ENCODE data around the gene SF3A1. TPM values are rescaled to one million over a fixed set of nuclear protein-coding genes. Genes with fewer than 3 reads are reported as not detected.
A peak's percentile ranks its signal among the peaks of the same experiment; 100 is the strongest.

Gene SF3A1
- total and polyA plus RNA-seq, 2 of the 13 experiments (the other 11 are each of a cell fraction or from before 2014, with no cell fraction given), result 10.0 to 22.0 TPM

GRCh38 chr22:30286813-30287647, 69.7 kb downstream of the SF3A1 start:
- intact Hi-C loops (cut with micrococcal nuclease; ENCODE audit: unreplicated experiment), result loop anchor here (1.0 kb wide), 1 partner anchor 24 kb away; no protein-coding TSS in a partner anchor
- H3K4me1 ChIP-seq (ENCODE audit: insufficient read depth, low read length), result peaks cover 29% of the 10 kb centered on the region
- H3K4me3 ChIP-seq (replicated peaks in 1 of 3; ENCODE audit: insufficient read depth in 1 of 3, low read depth in 2 of 3, low read length in 3 of 3), result no peak overlapping the region
- H2AFZ ChIP-seq (ENCODE audit: low read length), result no peak overlapping the region
- no peaks in the 10 kb centered on the region for H3K79me2 ChIP-seq (ENCODE audit: insufficient read depth, low read length)
- 51% methylated on average over 23 of the region's 31 CpGs for WGBS (ENCODE audit: low lambda C conversion rate)
- H3K4me2 ChIP-seq (ENCODE audit: low read depth, low read length), result no peak overlapping the region
- H3K9ac ChIP-seq (ENCODE audit: insufficient read depth, low read depth, low read length), result no peak overlapping the region
- no peaks in the 10 kb centered on the region for H3K36me3 ChIP-seq (replicated peaks in 1 of 2; ENCODE audit: control insufficient read depth in 1 of 2, insufficient read depth in 2 of 2, low read length in 2 of 2)
- BruUV-seq (replicated peaks), result no TSS peak
- CTCF ChIA-PET (ENCODE audit: low intra/inter-chr PET ratio, low total read pairs), result interaction anchor here (0.9 to 4.0 kb wide), 6 partner anchors 24 to 178 kb away, joined by 3 to 26 read pairs (median 16); partner anchors contain the start of genes RNF215 and TBC1D10A
- no peaks in the 10 kb centered on the region for H3K9me3 ChIP-seq (ENCODE audit: low read length)
- no peak overlapping the region for H3K27ac ChIP-seq (ENCODE audit: extremely low read length, insufficient read depth, low read length)
- in situ Hi-C loops (cut with HindIII; ENCODE audit: extremely low pct_ligation_motif_present, low pct_unique_long_range_greater_than_20kb), result loop anchor here (5.0 kb wide), 1 partner anchor 100 kb away; the partner anchor contains the start of gene RNF215
- DNase-seq (ENCODE audit: low spot score), result peak; percentile 45
- no peaks in the 10 kb centered on the region; a peak in 1 of 5 replicates for H3K27me3 ChIP-seq (ENCODE audit: control insufficient read depth in 1 of 2, insufficient read depth in 2 of 2, low read length in 2 of 2)
- H4K20me1 ChIP-seq (ENCODE audit: insufficient read depth, low read length), result no peaks in the 10 kb centered on the region
- peak; percentile 29 for ATAC-seq
- FAIRE-seq, result no peak
- POLR2A ChIA-PET, result interaction anchor here (1.1 to 3.8 kb wide), 3 partner anchors 40 to 137 kb away, joined by 10 to 28 read pairs (median 11); partner anchors contain the start of genes CCDC157, SF3A1 and TBC1D10A
- TF ChIP-seq MYC (CRISPR knock-in tag; IDR thresholded peaks at IDR 0.05; ENCODE audit: borderline replicate concordance) (peak; percentile 24; the same call in 1 of the 2 replicates), ZNF709 (CRISPR knock-in tag; IDR thresholded peaks at IDR 0.05) (no peak), CHD4 (IDR thresholded peaks at IDR 0.05; ENCODE audit: borderline replicate concordance, low read length) (no peak), SETDB1 (CRISPR knock-in tag; IDR thresholded peaks at IDR 0.05; ENCODE audit: borderline replicate concordance) (no peak), ZFP91 (CRISPR knock-in tag; IDR thresholded peaks at IDR 0.05; ENCODE audit: borderline replicate concordance) (0 out of 2 replicates have a peak, but pooled peaks have one; percentile 35), THRA (CRISPR knock-in tag; IDR thresholded peaks at IDR 0.05; ENCODE audit: borderline replicate concordance) (0 out of 2 replicates have a peak, but pooled peaks have one; percentile 37), XRCC5 (optimal IDR thresholded peaks at IDR 0.05; ENCODE audit: low read length) (peak; percentile 46), PHF8 (CRISPR knock-in tag; IDR thresholded peaks at IDR 0.05) (0 out of 2 replicates have a peak, but pooled peaks have one; percentile 17), MAFG (CRISPR knock-in tag; IDR thresholded peaks at IDR 0.05) (0 out of 2 replicates have a peak, but pooled peaks have one; percentile 23), BORCS8-MEF2B (CRISPR knock-in tag; IDR thresholded peaks at IDR 0.05) (no peak), ZBTB49 (CRISPR knock-in tag; IDR thresholded peaks at IDR 0.05; ENCODE audit: borderline replicate concordance) (0 out of 2 replicates have a peak, but pooled peaks have one; percentile 30), YEATS2 (CRISPR knock-in tag; IDR thresholded peaks at IDR 0.05; ENCODE audit: borderline replicate concordance) (no peak), ZNF580 (CRISPR knock-in tag; IDR thresholded peaks at IDR 0.05; ENCODE audit: borderline replicate concordance, low read depth) (peak; percentile 35; the same call in 1 of the 2 replicates), HOXD1 (CRISPR knock-in tag; IDR thresholded peaks at IDR 0.05) (0 out of 2 replicates have a peak, but pooled peaks have one; percentile 21)
